ENCODE results near the gene HPRT1.
"Not testable (repeated sequence)": the region's sequence is repeated elsewhere in the genome, so short reads cannot be mapped to it uniquely, and the experiment has no call there.

HPRT1 gene, protein sequence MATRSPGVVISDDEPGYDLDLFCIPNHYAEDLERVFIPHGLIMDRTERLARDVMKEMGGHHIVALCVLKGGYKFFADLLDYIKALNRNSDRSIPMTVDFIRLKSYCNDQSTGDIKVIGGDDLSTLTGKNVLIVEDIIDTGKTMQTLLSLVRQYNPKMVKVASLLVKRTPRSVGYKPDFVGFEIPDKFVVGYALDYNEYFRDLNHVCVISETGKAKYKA

GRCh38 chrX:134460005-134460861 is at the start of gene HPRT1:
TSS of gene HPRT1 (plus strand) at chrX:134460165. CDS start at chrX:134460312, 147 bp downstream.
- peak; percentile 48 for DNase-seq (ENCODE audit: low read depth)

GRCh38 chrX:134416087-134416486 is 43.9 kb upstream of the HPRT1 start:
- DNase-seq (ENCODE audit: low read depth) = no peak

DNA sequence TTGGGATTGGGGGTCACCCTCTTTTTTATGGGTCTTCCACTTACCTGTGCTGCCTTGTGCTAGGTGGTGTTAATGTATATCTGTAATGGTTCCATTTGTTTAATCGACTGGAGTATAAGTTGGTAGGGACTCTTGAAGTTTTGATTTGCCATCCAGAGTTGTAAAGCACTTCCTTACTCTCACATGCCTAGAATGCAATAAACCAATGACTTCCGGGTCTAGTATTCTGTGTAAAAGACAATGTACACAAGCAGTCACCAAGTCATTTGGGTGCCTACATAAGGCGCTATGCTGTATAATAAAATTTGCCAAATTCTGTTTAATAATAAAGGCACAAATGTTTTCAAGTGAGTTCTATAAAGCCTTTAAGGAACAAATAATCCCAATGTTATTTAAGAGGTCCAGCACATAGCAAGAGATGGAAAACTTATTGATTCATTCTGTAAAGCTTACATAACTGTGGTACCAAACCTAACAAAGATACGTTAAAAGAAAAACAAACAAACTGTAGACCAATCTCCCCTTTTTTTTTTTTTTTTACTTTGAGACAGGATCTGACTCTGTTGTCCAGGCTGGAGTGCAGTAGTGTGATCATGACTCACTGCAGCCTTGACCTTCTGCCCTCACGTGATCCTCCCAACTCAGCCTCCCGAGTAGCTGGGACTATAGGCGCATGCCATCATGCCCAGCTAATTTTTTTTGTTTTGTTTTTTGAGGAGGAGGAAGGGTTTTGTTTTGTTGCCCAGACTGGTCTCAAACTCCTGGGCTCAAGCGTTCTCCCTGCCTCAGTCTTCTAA is 41.5 kb upstream of the HPRT1 start:
- no peak for DNase-seq (ENCODE audit: low read depth)

GRCh38 chrX:134419784-134420183 is 40.2 kb upstream of the HPRT1 start:
- no peak for DNase-seq (ENCODE audit: low read depth)

DNA sequence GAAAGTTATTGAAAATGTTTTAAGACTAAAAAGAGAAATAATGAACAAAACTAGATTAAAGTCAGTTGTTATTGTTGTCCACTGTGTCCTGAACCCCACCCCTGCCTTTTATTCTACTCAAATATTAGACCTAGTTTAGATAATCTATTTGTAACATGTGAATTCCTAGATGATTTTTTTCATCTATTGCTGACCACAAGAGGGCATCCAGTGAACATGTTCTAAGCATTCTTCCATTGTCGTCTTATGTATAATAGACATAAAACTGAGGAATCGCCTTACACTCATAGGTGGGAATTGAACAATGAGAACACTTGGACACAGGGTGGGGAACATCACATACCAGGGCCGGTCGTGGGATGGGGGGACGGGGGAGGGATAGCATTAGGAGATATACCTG is 36.4 kb upstream of the HPRT1 start:
- DNase-seq (ENCODE audit: low read depth) = no peak

GRCh38 chrX:134426281-134426680 is 33.7 kb upstream of the HPRT1 start:
- no peak for DNase-seq (ENCODE audit: low read depth)

DNA sequence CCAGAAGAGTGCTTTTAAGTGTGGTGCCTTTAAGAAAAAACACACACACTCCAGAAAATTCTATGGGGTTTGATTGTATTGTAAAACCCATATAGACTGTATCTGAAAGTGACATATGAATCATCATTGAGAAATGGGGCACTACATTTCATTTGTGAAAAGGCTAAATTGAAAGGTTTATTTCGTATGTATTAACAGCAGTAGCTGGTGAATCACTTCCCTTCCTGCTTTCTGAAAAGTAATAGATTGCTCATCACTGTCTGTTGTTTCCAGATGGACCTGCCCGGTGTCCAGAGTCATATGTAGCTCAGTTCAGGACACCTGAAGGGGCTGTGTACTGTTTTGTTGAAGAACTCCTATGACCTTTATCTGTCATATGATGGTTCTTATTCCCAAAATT is 28.1 kb upstream of the HPRT1 start:
- no peak for DNase-seq (ENCODE audit: low read depth)

DNA sequence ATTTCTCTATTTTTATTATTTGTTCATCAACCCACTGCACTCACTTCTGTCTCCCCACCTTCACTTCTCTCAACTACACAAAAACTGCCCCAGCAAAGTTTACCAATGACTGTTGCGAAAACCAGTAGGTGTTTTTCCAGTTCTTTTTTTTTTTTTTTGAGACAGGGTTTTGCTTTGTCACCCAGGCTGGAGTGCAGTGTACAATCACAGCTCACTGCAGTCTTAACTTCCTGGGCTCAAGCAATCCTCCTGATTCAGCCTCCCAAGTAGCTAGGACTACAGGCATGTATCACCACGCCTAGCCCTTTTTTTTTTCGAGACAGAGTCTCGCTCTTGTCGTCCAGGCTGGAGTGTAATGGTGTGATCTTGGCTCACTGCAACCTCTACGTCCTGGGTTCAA is 24.1 kb upstream of the HPRT1 start:
- DNase-seq (ENCODE audit: low read depth) = no peak

GRCh38 chrX:134443020-134443419 is 16.9 kb upstream of the HPRT1 start:
- no peak for DNase-seq (ENCODE audit: low read depth)

GRCh38 chrX:134443461-134443860 is 16.5 kb upstream of the HPRT1 start:
- no peak for DNase-seq (ENCODE audit: low read depth)

GRCh38 chrX:134444681-134445080 is 15.3 kb upstream of the HPRT1 start:
- no peak for DNase-seq (ENCODE audit: low read depth)

DNA sequence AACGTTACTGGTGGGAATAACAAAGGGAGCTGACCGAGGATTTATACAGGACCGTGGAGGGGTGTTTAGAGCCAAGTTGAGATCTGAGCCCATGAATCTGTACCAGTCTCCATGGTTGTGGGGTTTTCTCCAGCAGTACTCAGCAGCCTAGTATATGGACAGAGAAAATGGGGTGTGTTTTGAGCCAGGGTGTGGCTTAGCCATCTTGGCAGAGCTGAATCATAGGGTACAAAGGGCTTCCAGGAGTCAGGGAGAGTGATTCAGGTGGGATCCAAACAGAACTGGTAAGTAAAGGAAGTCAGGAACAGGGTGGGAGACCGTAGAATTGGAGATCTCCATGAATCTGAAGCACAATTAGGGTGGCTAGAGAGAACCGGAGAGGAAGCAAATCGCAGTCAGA is 7.4 kb upstream of the HPRT1 start:
- no peak for DNase-seq (ENCODE audit: low read depth)

- DNase-seq (ENCODE audit: low read depth) = no peak
Measured at GRCh38 chrX:134453631-134454030, 6.3 kb upstream of the HPRT1 start.

DNA sequence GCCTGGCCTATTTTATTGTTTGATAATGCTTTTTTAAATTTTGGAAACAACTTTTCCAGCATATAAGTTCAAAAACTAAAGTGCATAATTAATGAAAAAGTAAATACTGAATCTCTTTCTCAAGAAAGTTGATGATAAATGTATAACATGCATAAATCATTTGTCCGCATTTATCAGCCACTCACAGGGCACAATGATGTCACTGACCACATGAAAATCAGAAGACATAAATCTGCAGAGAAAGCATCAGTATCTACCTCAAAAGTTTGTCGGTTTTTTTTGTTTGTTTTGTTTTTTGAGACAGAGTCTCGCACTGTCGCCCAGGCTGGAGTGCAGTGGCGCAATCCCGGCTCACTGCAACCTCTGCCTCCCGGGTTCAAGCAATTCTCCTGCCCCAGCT is 5.5 kb upstream of the HPRT1 start:
- DNase-seq (ENCODE audit: low read depth) = no peak

DNA sequence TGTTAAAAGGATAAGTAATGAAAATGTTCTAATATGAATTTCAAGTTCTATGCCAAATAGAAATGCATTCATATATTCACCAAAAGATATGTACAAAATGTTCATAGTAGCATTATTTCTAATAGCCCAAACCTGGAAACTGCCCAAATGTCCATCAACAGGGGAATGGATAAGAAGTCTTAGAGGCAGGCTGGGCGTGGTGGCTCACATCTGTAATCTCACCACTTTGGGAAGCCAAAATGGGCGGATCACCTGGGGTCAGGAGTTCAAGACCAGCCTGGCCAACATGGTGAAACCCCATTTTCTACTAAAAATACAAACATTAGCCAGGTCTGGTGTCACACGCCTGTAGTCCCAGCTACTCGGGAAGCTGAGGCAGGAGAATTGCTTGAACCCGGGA is 2.3 kb upstream of the HPRT1 start:
- DNase-seq (ENCODE audit: low read depth) = no peak

DNA sequence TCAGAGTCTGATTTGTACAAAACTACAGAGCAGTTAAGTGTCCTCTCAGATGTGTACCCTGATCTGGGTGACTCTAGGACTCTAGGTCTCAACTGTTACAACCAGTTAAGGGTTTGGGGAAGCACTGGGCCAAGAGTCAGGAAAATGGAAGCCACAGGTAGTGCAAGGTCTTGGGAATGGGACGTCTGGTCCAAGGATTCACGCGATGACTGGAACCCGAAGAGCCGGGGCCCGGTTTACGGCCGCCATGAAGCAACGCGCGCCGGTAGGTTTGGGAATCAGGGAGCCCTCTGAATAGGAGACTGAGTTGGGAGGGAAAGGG is 321 bp upstream of the HPRT1 start:
- no peak for DNase-seq (ENCODE audit: low read depth)

GRCh38 chrX:134460862-134461220 is 876 bp downstream of the HPRT1 start:
- DNase-seq (ENCODE audit: low read depth) = no peak

DNA sequence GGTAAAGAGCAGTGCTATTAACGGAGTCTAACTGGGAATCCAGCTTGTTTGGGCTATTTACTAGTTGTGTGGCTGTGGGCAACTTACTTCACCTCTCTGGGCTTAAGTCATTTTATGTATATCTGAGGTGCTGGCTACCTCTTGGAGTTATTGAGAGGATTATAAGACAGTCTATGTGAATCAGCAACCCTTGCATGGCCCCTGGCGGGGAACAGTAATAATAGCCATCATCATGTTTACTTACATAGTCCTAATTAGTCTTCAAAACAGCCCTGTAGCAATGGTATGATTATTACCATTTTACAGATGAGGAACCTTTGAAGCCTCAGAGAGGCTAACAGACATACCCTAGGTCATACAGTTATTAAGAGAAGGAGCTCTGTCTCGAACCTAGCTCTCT is 1.5 kb downstream of the HPRT1 start:
- DNase-seq (ENCODE audit: low read depth) = no peak

- no peak for DNase-seq (ENCODE audit: low read depth)
Measured at GRCh38 chrX:134462927-134463326, 3.0 kb downstream of the HPRT1 start.

DNA sequence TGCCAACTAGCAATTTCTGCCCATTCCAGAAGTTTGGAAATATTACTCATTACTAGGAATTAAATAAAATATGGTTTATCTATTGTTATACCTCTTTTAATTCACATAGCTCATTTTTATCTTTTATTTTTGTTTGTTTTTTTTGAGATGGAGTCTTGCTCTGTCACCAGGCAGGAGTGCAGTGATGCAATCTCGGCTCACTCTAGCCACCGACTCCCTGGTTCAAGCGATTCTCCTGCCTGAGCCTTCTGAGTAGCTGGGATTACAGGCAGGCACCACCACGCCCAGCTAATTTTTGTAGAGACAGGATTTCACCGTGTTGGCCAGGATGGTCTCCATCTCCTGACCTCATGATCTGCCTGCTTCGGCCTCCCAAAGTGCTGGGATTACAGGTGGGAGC is 4.5 kb downstream of the HPRT1 start:
- not testable (repeated sequence) for DNase-seq (ENCODE audit: low read depth)

DNA sequence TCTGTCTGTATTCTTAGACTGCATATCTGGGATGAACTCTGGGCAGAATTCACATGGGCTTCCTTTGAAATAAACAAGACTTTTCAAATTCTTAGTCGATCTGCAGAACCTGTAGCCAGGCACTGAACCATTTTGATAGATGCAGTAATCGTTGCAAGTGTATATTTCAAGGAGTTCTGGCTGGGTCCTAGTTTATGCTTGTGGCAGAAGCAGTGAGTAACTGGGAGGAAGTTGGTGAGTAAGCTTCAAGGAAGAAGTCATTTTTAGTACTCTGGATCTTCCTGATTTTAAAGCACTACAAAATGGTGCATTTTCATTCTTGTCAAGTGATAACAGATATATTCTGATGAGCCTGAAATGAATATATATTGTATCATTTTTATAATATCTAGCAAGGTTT is 9.5 kb downstream of the HPRT1 start:
- no peak for DNase-seq (ENCODE audit: low read depth)

DNA sequence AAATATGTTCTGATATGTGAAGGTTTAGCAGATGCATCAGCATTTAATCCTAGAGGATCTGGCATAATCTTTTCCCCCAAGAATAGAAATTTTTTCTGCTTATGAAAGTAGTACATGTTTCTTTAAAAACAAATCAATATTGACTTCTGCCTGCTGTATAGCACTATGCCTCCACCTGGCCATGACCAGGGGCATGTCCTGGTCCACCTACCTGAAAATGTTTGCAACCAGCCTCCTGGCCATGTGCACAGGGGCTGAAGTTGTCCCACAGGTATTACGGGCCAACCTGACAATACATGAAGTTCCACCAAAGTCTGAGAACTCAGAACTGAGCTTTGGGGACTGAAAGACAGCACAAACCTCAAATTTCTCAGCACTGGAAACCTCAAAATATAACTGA is 10.0 kb downstream of the HPRT1 start:
- DNase-seq (ENCODE audit: low read depth) = no peak

GRCh38 chrX:134472041-134472440 is 12.1 kb downstream of the HPRT1 start:
- no peak for DNase-seq (ENCODE audit: low read depth)

Measured in stimulated activated CD8-positive, alpha-beta memory T cell treated with anti-CD3 and anti-CD28 coated beads, Interleukin-12 subunit alpha, Interleukin-12 subunit beta, amount 100 ng/mL, for 1 hour (primary cell).